Fibroblast of lung (primary cell): ENCODE measurements around the gene ITPK1. TPM values are rescaled to one million over a fixed set of nuclear protein-coding genes. Genes with fewer than 3 reads are reported as not detected.

Experiments used
- DNase-seq, 2 donors: peaks; one replicate each; pipeline versions ENCODE4 v3.0.0 to v3.0.0-alpha.2; 2010; ENCODE audit warnings: low read depth in 2 of 2
- H2AFZ ChIP-seq: 2 replicates; pipeline ENCODE4 v1.5.1; 2012; ENCODE audit warnings: low read length, control low read depth, inconsistent platforms
- H3K27ac ChIP-seq: 2 replicates; pipeline ENCODE4 v1.5.1; 2011; ENCODE audit warnings: low read length, control low read depth; ENCODE audit not compliant: insufficient read depth
- H3K27me3 ChIP-seq: 2 replicates; pipeline ENCODE4 v1.5.1; 2011; ENCODE audit warnings: mild to moderate bottlenecking, low read length; ENCODE audit not compliant: control insufficient read depth, insufficient read depth
- H3K36me3 ChIP-seq: 2 replicates; pipeline ENCODE4 v1.5.1; 2011; ENCODE audit warnings: low read length; ENCODE audit not compliant: control insufficient read depth, insufficient read depth
- H3K4me1 ChIP-seq: 2 replicates; pipeline ENCODE4 v1.5.1; 2011; ENCODE audit warnings: low read length; ENCODE audit not compliant: control insufficient read depth, insufficient read depth; ENCODE audit errors: extremely low read depth
- H3K4me2 ChIP-seq: 2 replicates; pipeline ENCODE4 v1.5.1; 2011; ENCODE audit warnings: low read length, control low read depth; ENCODE audit not compliant: insufficient read depth; ENCODE audit errors: extremely low read depth
- H3K4me3 ChIP-seq, 4 experiments: fragments of 200-600 bp in 1 of 4; sonication (generic) in 1 of 4; replicated peaks in 1 of 4; 2 replicates each; pipeline ENCODE4 v1.5.1; 2011 to 2016; ENCODE audit warnings: low read length in 4 of 4, low read depth in 3 of 4, mild to moderate bottlenecking in 3 of 4, control low read depth in 2 of 4, inconsistent platforms in 1 of 4, mixed read lengths in 1 of 4; ENCODE audit not compliant: insufficient read depth in 1 of 4; ENCODE audit errors: control extremely low read depth in 1 of 4
- H3K79me2 ChIP-seq: 2 replicates; pipeline ENCODE4 v1.5.1; 2012; ENCODE audit warnings: mild to moderate bottlenecking, low read length, inconsistent platforms; ENCODE audit not compliant: control insufficient read depth, insufficient read depth
- H3K9ac ChIP-seq: 2 replicates; pipeline ENCODE4 v1.5.1; 2011; ENCODE audit warnings: mild to moderate bottlenecking, low read length, control low read depth; ENCODE audit not compliant: insufficient read depth
- H3K9me3 ChIP-seq: 2 replicates; pipeline ENCODE4 v1.5.1; 2012; ENCODE audit warnings: low read depth, low read length; ENCODE audit not compliant: control insufficient read depth, insufficient read depth
- H4K20me1 ChIP-seq: 2 replicates; pipeline ENCODE4 v1.5.1; 2011; ENCODE audit warnings: low read length; ENCODE audit not compliant: control insufficient read depth, insufficient read depth; ENCODE audit errors: extremely low read depth
- CTCF ChIP-seq, 2 donors: IDR thresholded peaks in 1 of 2; conservative IDR thresholded peaks in 1 of 2; 1 replicate in 1 of 2; 2 replicates in 1 of 2; pipeline ENCODE4 v1.5.1; 2011 to 2012; ENCODE audit warnings: low read length in 2 of 2, control low read depth in 1 of 2, inconsistent platforms in 1 of 2, low read depth in 1 of 2, mild to moderate bottlenecking in 1 of 2
- EZH2 ChIP-seq: IDR thresholded peaks from 2 replicates; pipeline ENCODE4 v1.5.1; 2012; ENCODE audit warnings: low read length, control low read depth, mild to moderate bottlenecking; ENCODE audit errors: missing control alignments
- polyA plus RNA-seq, 2 donors: library from polyadenylated mRNA; depleted of rRNA in 1 of 2; stranded (reverse) in 1 of 2; unstranded in 1 of 2; fragments of >200 nt; gene quantifications; 2 replicates each; pipeline ENCODE4 v1.2.1, GENCODE V29; 2011 to 2012; ENCODE audit warnings: missing spikeins in 1 of 2
- total RNA-seq: library from RNA; depleted of rRNA; stranded (reverse); fragments of >200 nt; gene quantifications from 2 replicates; pipeline ENCODE4 v1.2.1, GENCODE V29; 2014

The ITPK1 gene
- total and polyA plus RNA-seq, 2 donors (not counting 1 experiment from before 2014, with no cell fraction given): 9.2 to 23.1 TPM

GRCh38 chr14:92987148-92987570, 128.6 kb downstream of the ITPK1 start:
- Histone ChIP-seq H3K9me3 (no peaks in the 10 kb centered on the region), H3K79me2 (no peaks in the 10 kb centered on the region), H3K36me3 (no peaks in the 10 kb centered on the region), H3K4me3 (no peak overlapping the region), H2AFZ (no peak overlapping the region), H4K20me1 (no peaks in the 10 kb centered on the region), H3K27me3 (no peaks in the 10 kb centered on the region), H3K9ac (no peak overlapping the region), H3K27ac (no peak overlapping the region), H3K4me2 (no peak overlapping the region), H3K4me1 (peaks cover 5% of the 10 kb centered on the region)
- DNase-seq: no peak
- no peak for TF ChIP-seq CTCF (conservative IDR thresholded peaks at IDR 0.05 in 1 of 2, IDR thresholded peaks at IDR 0.05 in 1 of 2; ENCODE audit: low read depth in 1 of 2, low read length in 2 of 2)
- TF ChIP-seq EZH2: no peak

GRCh38 chr14:92986254-92987147, 129.2 kb downstream of the ITPK1 start:
- TF ChIP-seq CTCF (conservative IDR thresholded peaks at IDR 0.05 in 1 of 2, IDR thresholded peaks at IDR 0.05 in 1 of 2; ENCODE audit: low read depth in 1 of 2, low read length in 2 of 2) (no peak), EZH2 (no peak)
- H3K36me3 ChIP-seq: no peaks in the 10 kb centered on the region
- no peaks in the 10 kb centered on the region for H3K27me3 ChIP-seq
- H3K9me3 ChIP-seq: no peaks in the 10 kb centered on the region
- no peak overlapping the region for H3K4me2 ChIP-seq
- no peak overlapping the region for H3K4me3 ChIP-seq
- H2AFZ ChIP-seq: no peak overlapping the region
- peak; percentile 24 to 57 for DNase-seq
- no peak overlapping the region for H3K27ac ChIP-seq
- H3K4me1 ChIP-seq: peaks cover 5% of the 10 kb centered on the region
- H3K9ac ChIP-seq: no peak overlapping the region
- no peaks in the 10 kb centered on the region for H4K20me1 ChIP-seq
- no peaks in the 10 kb centered on the region for H3K79me2 ChIP-seq

GRCh38 chr14:92985521-92985920, 130.2 kb downstream of the ITPK1 start:
- Histone ChIP-seq H3K9ac (no peak overlapping the region), H3K79me2 (no peaks in the 10 kb centered on the region), H3K36me3 (no peaks in the 10 kb centered on the region), H3K27me3 (no peaks in the 10 kb centered on the region), H3K27ac (no peak overlapping the region), H3K4me1 (peaks cover 5% of the 10 kb centered on the region), H3K4me3 (no peak overlapping the region), H4K20me1 (no peaks in the 10 kb centered on the region), H2AFZ (no peak overlapping the region), H3K9me3 (no peaks in the 10 kb centered on the region), H3K4me2 (no peak overlapping the region)
- no peak for DNase-seq
- TF ChIP-seq CTCF (conservative IDR thresholded peaks at IDR 0.05 in 1 of 2, IDR thresholded peaks at IDR 0.05 in 1 of 2; ENCODE audit: low read depth in 1 of 2, low read length in 2 of 2): no peak
- no peak for TF ChIP-seq EZH2
